ENCODE results near the gene EVI2A.
A peak's percentile ranks its signal among the peaks of the same experiment; 100 is the strongest.
"Not testable (repeated sequence)": the region's sequence is repeated elsewhere in the genome, so short reads cannot be mapped to it uniquely, and the experiment has no call there.

Gene EVI2A, protein sequence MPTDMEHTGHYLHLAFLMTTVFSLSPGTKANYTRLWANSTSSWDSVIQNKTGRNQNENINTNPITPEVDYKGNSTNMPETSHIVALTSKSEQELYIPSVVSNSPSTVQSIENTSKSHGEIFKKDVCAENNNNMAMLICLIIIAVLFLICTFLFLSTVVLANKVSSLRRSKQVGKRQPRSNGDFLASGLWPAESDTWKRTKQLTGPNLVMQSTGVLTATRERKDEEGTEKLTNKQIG

DNA sequence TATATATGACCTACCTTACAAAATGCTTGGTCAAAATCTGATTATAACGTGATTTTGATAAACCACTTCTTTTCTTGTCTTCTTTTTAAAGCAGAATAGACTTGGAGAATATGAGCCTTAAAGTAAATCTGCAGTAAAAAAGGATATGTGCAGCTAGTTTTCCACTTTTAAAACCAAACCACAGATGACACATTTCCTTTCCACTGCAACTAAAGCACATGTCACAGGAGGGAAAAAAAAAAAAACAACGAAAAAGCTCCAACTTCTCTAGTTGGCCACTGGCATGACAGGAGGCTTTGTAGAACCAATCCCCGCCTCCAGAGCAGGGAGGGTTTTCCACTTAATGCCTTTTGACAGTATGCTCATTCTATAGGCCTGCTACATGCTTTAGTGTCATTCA lies at the start of gene EVI2A:
EVI2A (minus strand) TSS at position 142 of the 400 bp plus-strand sequence. CDS start 2,609 bp downstream, outside the sequence.
- DNase-seq = no peak

DNA sequence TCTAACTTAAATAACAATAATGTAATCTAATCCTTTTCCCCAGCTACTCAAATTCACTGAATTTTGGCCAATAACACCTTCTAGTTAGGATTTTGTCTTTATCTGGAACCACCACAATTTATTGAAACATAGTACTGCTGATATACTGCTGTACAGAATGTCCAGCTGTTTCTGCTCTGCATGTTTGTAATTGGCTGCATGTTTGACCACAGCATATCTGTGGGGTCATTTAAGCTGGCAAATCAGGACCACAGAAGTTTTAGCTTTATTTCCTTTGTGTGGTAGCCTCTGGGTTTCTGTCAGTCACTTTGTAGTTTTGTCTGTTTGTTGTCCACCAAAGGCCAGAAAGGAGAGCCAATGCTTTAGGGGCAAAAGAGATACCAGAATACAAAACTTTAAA lies 47.8 kb upstream of the EVI2A start:
- DNase-seq = no peak

DNA sequence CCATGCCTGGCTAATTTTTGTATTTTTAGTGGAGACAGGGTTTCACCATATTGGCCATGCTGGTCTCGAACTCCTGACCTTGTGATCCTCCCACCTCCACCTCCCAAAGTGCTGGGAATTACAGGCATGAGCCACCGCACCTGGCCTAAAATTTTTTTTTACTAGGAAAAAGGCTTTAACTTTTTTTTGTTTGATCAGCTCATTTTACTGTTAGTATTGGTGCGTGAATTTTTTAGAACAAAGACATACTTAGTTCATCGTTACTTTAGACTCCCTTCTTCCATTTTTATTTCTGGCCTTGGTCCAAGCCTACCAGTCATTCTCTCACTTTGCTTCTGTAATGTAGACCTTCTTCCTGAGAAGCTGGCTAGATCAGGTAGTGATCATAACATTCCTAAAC lies 44.7 kb upstream of the EVI2A start:
- no peak for DNase-seq

DNA sequence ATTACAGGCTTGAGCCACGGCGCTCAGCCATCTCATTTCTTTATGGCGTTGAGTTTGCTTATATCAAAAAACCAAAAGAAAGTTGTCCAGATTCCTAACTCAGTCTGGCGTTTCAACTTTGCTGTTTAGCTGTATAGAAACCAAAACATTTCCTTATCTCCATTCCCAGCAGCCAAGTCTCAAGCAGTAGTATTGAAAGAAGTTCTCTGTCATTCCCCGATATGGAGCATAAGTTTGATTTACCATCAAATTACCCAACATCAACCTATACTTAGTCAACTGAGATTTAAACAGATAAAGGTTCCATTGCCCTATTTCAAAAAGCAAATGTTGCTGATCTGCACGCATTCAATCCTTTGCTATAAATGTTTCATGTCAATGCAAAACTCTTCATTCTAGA lies 42.6 kb upstream of the EVI2A start:
- no peak for DNase-seq

DNA sequence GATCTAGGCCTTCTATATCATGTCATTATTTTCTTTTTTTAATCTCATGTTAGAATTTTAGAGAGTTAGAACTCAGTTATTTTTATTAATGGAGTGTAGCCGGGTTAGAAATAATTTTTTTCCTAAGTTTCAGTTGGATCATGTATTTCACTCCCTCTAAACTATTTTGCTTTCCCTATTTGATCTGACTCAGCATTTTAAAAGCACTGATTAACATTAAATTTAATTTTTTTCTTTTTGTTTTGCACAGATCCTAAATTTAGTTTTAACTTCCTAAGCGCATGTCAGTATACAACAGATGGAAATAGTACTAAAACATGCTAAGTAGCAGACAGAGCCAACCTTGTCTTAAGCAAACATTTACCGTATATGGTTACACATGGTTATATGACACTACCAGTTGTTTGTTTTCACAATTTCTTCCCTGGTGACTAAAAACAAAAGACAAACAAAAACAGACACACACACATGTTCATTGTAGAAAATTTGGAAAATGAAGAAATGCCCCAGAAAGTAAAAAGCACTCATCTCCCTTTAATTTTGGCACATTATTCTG lies 36.5 kb upstream of the EVI2A start:
- no peak for DNase-seq

DNA sequence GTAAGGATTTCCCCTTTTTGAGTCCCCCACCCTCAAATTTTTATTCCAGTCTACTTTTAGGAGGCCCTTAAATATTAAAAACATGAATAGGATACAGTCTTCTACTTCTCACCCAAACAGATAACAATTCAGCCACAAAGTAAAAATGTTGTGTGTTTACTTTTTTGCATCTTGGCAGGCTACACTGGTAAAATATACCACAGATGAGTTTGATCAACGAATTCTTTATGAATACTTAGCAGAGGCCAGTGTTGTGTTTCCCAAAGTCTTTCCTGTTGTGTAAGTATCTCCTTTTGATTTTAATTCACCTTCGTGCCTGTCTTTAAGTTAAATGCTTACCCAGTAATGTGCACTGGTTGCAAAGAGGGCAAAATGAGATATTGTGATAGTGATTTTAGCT lies 35.7 kb upstream of the EVI2A start:
- DNase-seq = no peak

DNA sequence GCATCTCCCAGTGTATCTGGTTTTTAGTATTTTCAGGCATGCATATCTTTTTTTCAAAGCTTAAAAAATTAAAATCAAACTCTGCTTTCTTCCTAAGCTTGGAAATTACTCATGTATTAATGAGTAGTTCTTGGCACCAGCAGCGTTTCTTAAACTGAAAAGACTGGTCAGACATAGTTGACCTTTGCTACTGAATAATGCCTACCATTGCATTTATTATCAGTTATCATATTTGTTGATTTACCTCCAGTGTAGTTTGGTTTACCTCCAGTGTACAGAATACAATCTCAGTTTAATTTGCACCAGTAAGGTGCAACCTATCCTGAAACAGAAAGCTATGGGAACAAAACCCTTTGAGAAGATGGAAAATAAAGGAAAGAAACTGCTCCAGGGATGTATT lies 34.5 kb upstream of the EVI2A start:
- no peak for DNase-seq

DNA sequence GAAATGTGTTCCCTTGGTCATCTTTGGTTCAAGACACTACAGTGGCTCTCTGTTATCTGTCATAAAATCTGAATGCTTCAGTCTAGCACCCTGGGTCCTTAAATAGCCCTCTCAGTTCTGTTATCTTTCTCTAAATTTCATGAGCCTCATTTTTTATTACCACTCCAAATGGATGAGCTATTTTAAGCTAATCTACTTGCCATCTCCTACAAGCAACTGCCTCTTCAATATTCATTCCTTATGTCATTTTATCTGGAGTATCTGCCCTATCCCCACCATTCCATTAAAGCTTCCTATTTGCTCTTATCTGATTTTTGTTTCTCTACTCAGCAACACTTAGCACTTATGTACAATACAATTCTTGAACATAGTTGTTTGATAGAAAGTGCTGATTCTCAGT lies 28.0 kb upstream of the EVI2A start:
- no peak for DNase-seq

DNA sequence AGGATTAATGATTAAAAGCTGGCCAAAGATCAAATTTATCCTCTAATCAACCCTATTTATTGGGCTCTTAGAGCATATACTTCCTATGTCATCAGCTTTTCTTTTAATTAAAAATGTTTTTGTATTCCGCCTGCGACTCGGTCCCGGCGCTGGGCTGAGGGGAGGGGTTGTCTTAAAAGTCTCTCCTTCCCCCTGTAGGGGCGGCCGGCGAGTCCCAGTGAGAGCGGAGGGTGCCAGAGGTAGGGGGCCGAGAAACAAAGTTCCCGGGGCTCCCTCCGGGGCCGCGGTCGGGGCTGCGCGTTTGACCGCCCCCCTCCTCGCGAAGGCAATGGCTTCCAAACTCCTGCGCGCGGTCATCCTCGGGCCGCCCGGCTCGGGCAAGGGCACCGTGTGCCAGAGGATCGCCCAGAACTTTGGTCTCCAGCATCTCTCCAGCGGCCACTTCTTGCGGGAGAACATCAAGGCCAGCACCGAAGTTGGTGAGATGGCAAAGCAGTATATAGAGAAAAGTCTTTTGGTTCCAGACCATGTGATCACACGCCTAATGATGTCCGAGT lies 23.8 kb upstream of the EVI2A start:
- not testable (repeated sequence) for DNase-seq

DNA sequence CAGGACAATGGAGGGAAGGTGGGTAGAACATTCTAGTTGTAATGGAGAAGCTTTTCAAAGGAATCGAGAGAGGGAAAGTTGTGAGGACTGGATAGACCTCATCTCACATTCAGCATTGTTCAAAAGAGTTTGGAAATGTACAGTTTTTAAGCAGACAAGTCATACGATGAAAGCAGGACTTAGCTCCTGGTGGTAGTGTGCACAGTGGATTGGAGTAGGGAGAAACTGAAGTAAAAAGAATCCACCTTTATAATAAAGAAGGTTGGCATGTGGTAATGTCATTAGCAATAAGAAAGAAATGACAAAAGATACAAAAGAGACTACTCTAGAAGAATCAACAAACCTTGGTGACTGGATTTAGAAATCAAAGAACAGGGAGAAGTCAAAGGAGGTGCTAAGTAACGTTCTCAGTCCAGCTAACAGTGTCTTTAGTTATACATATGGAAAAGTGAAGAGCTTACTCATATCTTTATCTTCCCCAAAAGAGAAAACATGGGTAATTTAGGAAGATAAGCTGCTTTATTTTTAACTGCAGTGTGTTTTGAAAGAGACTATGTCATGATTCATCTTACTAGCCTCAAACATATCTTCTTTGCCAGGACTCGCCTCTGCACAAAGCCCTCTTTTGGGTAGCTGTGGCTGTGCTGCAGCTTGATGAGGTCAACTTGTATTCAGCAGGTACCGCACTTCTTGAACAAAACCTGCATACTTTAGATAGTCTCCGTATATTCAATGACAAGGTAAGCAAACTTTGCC lies 18.7 kb upstream of the EVI2A start:
- no peak for DNase-seq

DNA sequence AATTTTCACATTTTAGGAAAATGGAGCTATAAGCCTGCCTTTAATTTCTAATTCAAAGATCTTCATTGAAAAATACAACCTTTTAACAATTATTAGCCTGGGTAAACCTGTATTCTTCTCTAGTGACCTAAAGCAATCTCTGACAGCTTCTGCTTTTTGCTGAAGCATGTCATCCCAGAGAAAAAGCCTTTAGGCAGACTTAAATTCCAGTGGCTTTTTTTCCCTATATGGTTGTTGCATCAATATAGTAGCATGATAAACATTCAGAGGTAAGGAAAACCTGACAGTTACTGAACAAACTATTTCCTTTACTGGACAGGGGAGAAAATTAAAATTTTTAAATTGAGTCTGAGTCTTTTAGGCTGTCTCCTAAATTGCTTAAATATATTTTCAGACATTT lies 7.8 kb upstream of the EVI2A start:
- DNase-seq = no peak

DNA sequence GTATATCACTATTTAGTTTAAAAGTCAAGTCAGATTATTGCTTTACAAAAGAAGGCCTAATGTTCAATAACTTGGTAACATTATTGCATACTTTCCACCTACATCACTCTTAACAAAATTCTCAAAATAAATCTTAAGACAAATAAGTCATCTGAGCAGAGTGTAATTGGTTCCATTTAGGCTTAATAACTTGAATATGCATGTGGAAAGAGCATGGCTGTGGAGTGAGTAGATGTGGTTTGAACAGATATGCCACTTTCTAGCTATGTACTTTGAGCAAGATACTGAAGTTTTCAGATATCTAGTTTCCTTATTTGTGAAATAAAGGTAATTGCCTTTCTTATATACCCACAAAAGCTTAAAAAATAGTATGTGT lies 6.7 kb upstream of the EVI2A start:
- no peak for DNase-seq

DNA sequence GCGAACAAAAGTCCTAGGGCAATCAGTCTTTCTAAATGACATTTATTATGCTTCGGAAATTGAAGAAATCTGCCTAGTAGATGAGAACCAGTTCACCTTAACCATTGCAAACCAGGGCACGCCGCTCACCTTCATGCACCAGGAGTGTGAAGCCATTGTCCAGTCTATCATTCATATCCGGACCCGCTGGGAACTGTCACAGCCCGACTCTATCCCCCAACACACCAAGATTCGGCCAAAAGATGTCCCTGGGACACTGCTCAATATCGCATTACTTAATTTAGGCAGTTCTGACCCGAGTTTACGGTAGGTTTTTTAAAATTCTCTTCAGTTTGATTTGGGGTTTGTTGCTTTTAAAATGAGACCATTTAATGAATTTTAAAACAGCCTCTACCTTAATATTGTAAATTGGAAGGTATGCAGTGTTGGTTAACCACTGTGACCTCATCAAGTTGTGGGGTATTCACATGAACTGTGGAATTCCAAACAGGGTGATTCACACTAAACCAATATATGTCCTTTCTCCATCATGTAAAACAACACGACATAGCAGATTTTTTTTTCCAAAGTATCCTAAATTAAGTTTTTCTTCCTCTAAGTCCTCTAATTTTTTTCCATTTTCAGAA lies 6.2 kb upstream of the EVI2A start:
- DNase-seq = no peak

DNA sequence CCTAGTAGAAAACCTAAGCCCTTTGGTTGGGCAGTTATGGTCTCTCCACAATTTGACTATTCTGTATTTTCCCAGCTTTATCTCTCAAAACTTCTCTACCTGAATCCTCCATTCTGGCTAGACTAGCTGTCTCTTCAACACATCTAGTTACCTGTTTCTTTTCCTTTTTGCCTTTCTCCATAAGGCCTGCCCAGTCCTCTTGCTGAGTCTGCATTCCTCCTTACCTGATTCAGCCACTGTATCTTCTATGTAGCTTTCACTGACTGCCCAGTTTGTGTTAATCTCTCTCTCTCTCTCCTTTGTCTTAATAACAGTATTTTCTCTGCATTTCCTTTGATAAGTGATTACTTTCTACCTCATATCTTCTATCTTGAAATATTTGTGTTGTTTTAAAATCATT lies 2.1 kb upstream of the EVI2A start:
- DNase-seq = no peak

DNA sequence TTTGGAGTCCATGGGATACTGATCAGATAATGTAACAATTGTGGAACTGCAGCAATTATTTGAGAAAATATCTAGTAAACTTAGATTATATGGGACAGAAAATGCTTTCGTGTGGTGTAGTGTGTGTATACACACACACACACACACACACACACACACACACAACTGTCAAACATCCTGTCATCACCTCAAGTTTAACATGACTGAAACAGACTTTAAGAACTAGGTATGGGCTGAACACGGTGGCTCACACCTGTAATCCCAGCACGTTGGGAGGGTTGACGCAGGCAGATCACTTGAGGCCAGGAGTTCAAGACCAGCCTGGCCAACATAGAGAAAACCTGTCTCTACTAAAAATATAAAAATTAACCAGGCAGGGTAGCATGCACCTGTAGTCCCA lies 544 bp upstream of the EVI2A start:
- DNase-seq = no peak

DNA sequence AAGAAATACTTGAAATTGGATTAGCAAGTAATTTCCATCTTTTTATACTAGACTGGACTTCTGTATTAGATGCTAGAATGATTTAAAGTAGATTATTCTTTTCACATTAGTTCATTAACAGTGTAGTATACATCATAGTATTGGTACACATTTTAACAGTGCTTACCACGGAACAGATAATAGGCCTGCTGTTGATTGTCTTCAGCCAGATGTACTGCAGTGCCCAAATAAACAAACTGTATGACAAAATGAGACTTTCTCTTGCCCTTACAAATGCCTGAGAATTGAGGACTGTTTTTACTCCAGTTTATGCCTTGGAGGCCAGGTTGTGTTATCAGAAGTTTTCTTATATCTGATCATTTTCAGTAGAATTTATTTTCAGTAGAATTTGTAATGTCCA lies 631 bp downstream of the EVI2A start:
- no peak for DNase-seq

DNA sequence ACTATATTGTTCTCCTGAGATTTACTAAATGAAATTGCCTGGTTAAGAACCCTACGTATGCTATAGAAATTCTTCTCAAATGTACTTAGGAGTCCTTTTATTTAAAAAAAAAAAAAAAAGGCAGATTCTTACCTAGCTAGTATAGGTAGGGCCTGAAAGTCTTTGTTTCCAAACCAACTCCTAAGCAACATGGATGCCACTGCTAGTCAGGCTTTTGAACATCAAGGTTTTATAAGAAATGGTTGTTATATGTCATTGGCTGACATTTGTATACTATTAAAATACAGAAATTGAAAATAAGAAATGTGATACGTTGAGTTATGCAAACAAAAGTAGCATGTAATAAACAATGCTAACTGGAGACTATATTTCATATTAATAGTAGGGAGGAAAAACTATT lies 1.2 kb downstream of the EVI2A start:
- DNase-seq = no peak

DNA sequence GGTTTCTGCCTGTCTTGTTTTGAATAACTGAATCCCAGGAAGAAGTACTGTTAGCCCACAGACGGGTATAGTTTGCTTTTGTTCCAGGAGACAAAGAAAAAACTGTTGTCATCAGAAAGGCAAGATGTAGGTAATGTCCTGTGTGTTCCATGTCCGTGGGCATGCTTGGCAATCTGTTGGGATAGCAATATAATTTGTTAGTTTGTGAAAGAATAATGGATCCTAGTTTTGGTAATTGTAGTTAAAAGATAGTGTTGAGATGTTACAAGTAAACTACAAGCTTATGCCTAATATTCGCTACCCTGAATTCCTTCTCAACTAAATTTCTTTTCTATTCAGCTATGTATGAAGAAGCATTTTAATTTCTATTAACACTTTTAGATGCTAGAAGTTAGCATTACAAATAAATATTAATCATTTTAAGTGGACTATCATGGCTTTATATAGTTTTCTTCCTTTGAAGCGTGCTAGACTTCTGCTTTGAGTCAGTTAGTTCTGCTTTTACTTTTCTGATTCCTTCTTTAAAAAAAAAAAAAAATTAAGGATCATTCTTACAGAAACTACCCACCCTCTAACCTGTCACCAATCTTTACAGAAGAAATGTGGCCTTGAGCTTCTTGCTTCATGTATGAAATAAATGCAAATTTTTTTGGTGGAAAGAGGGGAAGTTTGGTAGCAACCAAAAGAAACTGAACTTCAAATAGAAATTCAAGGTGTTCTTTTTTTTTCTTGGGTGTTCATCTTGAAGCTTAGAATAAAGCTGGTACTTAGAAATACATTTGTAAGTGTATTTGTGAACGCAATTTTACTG lies 2.4 kb downstream of the EVI2A start:
- DNase-seq = no peak

DNA sequence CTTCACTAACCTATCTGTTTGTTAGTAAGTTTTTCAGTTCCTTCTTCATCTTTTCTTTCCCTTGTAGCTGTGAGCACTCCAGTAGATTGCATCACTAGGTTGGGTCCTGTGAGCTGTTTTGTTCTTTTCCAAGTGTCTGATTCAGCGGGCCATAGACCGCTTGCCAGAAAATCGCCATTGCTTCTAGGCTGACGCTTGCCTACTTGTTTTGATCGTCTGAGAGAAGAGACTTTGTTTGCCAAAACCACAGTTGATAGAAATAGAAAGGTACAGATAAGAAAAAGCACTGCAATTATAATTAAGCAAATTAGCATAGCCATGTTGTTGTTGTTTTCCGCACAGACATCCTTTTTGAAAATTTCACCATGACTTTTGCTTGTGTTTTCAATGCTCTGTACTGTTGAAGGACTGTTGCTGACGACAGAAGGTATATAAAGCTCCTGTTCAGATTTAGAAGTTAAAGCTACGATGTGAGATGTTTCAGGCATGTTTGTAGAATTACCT lies 3.1 kb downstream of the EVI2A start:
- peak; percentile 1 to 43 for DNase-seq

DNA sequence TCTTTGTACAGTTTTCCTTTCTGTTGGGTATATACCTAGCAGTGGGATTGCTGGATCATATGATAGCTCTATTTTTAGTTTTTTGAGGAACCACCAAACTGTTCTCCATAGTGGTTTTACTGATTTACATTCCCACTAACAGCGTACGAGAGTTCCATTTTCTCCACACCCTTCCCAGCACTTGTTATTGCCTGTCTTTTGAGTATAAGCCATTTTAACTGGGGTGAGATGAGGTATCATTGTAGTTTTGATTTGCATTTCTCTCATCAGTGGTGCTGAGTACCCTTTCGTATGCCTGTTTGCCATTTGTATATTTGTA lies 6.7 kb downstream of the EVI2A start:
- no peak for DNase-seq

DNA sequence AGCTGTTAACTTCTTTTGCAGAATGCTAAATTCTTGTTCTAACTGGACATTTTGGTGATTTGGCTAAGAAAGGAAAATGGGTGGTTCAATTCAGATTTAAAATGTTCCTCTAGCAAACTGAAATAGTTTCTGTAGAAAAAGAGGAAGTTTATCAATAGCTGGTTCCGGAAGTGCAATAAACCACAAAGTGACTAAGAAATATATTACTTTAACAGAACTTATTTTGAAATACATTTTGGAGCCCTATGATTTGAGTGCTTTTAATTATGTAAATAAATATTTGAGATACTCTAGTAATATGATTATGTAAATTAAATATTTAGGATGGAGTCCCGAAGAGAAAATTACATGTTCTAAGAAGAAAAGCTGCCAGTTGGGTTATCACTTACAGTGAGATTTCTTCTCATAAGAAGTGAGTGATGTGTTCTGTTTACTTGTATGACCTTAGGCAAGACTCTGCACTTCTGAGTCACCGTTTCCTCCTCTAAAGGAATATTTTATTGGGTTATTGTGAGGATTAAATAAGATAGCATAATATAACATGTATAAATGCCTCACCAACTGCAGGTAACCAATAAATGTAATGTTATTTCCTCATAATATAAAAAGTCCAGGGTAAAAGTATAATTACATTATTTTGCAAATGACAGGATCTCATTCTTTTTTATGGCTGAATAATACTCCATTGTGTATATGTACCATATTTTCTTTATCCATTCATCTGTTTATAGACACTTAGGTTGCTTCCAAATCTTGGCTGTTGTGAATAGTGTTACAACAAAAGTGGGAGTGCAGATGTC lies 7.2 kb downstream of the EVI2A start, which contains the start of gene EVI2B:
EVI2B (minus strand) TSS at position 73 of the 800 bp plus-strand sequence. CDS start 8,445 bp downstream, outside the sequence.
- no peak for DNase-seq

DNA sequence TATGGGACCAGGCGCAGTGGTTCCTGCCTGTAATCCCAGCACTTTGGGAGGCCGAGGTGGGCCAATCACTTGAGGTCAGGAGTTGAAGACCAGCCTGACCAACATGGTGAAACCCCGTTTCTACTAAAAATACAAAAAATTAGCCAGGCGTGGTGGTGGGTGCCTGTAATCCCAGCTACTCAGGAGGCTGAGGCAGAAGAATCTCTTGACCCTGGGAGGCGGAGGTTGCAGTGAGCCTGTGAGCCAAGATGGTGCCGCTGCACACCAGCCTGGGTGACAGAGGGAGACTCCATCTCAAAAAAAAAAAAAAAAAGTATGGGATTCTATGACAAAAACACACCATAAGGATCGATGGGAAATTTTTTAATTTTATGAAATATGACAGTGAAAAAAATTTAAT lies 9.2 kb downstream of the EVI2A start:
- not testable (repeated sequence) for DNase-seq

Measured in NCI-H446 (cell line).